HepG2 (cell line): ENCODE data around the gene ANO9. TPM values are rescaled to one million over a fixed set of nuclear protein-coding genes. Genes with fewer than 3 reads are reported as not detected.

ENCODE experiments used
- ATAC-seq: fragments of 200-7000 bp; cut with Tn5 transposase; 3 replicates; pipeline ENCODE4 v1.9.1; 2020; ENCODE audit warnings: mild to moderate bottlenecking, moderate library complexity
- BruUV-seq: library from RNA; stranded (reverse); fragments of 400-500 nt; replicated peaks from 2 replicates; lab custom pipeline; 2021; lab: Mats Ljungman, UMichigan
- CTCF ChIA-PET: fragments of 300-600 bp; formaldehyde crosslinking; extraction: SDS; loops from one replicate; lab custom pipeline; 2021; ENCODE audit warnings: low total read pairs, inconsistent platforms, low intra/inter-chr PET ratio; lab: Yijun Ruan, JAX
- POLR2A ChIA-PET: fragments of 350-600 bp; sonication (Branson Sonifier 250); formaldehyde crosslinking; loops from one replicate; lab custom pipeline; 2020; ENCODE audit warnings: antibody characterized with exemption, inconsistent platforms; lab: Yijun Ruan, JAX
- DNase-seq: peaks from one replicate; pipeline ENCODE4 v3.0.0-alpha.2; 2015; ENCODE audit warnings: low spot score
- FAIRE-seq: peaks from 3 replicates; lab custom pipeline; 2011; peaks lifted over from hg19 to GRCh38; lab: Jason Lieb, UNC
- H2AFZ ChIP-seq: one replicate; pipeline ENCODE4 v1.6.1; 2011; ENCODE audit warnings: low read length, inconsistent platforms
- H3K27ac ChIP-seq: fragments of 300-600 bp; 3 replicates; pipeline ENCODE4 v1.8.0; 2011; ENCODE audit warnings: mixed run types, mild to moderate bottlenecking, mixed read lengths, low read length, inconsistent platforms; ENCODE audit not compliant: insufficient read depth; ENCODE audit errors: extremely low read length
- H3K27me3 ChIP-seq, 2 experiments: fragments of 200-600 bp in 1 of 2; 2 replicates in 1 of 2; 3 replicates in 1 of 2; pipeline versions ENCODE4 v1.6.0 to v1.8.0; 2011; ENCODE audit warnings: low read length in 2 of 2, mild to moderate bottlenecking in 2 of 2, moderate library complexity in 2 of 2, inconsistent platforms in 1 of 2; ENCODE audit not compliant: insufficient read depth in 2 of 2, control insufficient read depth in 1 of 2
- H3K36me3 ChIP-seq, 2 experiments: fragments of 200-600 bp in 1 of 2; replicated peaks in 1 of 2; 2 replicates in 1 of 2; 3 replicates in 1 of 2; pipeline versions ENCODE4 v1.5.1 to v1.8.0; 2011; ENCODE audit warnings: low read length in 2 of 2, inconsistent platforms in 1 of 2; ENCODE audit not compliant: insufficient read depth in 2 of 2, control insufficient read depth in 1 of 2
- H3K4me1 ChIP-seq: 2 replicates; pipeline ENCODE4 v1.5.1; 2012; ENCODE audit warnings: low read length, inconsistent platforms; ENCODE audit not compliant: insufficient read depth
- H3K4me2 ChIP-seq: 2 replicates; pipeline ENCODE4 v1.6.0; 2011; ENCODE audit warnings: low read depth, low read length, inconsistent platforms
- H3K4me3 ChIP-seq, 3 experiments: fragments of 200-600 bp in 1 of 3; sonication (generic), shearing (Covaris generic) in 1 of 3; replicated peaks in 1 of 3; 2 replicates each; pipeline ENCODE4 v1.5.1; 2011 to 2016; ENCODE audit warnings: low read length in 3 of 3, inconsistent platforms in 2 of 3, low read depth in 2 of 3, mild to moderate bottlenecking in 2 of 3, control low read depth in 1 of 3, mixed read lengths in 1 of 3; ENCODE audit not compliant: insufficient read depth in 1 of 3
- H3K79me2 ChIP-seq: one replicate; pipeline ENCODE4 v1.6.1; 2011; ENCODE audit warnings: low read length, inconsistent platforms; ENCODE audit not compliant: insufficient read depth
- H3K9ac ChIP-seq: 2 replicates; pipeline ENCODE4 v1.6.0; 2011; ENCODE audit warnings: mild to moderate bottlenecking, low read depth, low read length, inconsistent platforms; ENCODE audit not compliant: insufficient read depth
- H3K9me3 ChIP-seq: 2 replicates; pipeline ENCODE4 v1.5.1; 2012; ENCODE audit warnings: mild to moderate bottlenecking, low read length
- H4K20me1 ChIP-seq: 2 replicates; pipeline ENCODE4 v1.6.0; 2011; ENCODE audit warnings: inconsistent platforms, mild to moderate bottlenecking, low read length, moderate library complexity; ENCODE audit not compliant: insufficient read depth
- CSRNP2 ChIP-seq: sonication (generic); formaldehyde crosslinking; conservative IDR thresholded peaks from 2 replicates; pipeline ENCODE4 v1.8.0; 2022; ENCODE audit warnings: low read depth, missing genetic modification reagents
- HIC2 ChIP-seq: sonication (generic); formaldehyde crosslinking; IDR thresholded peaks from 2 replicates; pipeline ENCODE4 v1.9.0; 2022; ENCODE audit warnings: low read depth, missing genetic modification reagents
- IRF9 ChIP-seq: sonication (generic); formaldehyde crosslinking; IDR thresholded peaks from 2 replicates; pipeline ENCODE4 v1.8.0; 2022; ENCODE audit warnings: missing genetic modification reagents, mild to moderate bottlenecking, borderline replicate concordance
- NONO ChIP-seq, 2 experiments: fragments of 450-650 bp in 1 of 2; sonication (generic) in 1 of 2; formaldehyde crosslinking in 1 of 2; IDR thresholded peaks in 1 of 2; conservative IDR thresholded peaks in 1 of 2; 2 replicates each; pipeline versions ENCODE4 v1.6.1 to v1.8.0; 2017 to 2022; ENCODE audit warnings: mild to moderate bottlenecking in 1 of 2, missing genetic modification reagents in 1 of 2, moderate library complexity in 1 of 2
- ZNF34 ChIP-seq: sonication (generic); formaldehyde crosslinking; IDR thresholded peaks from 2 replicates; pipeline ENCODE4 v1.4.0; 2020; ENCODE audit warnings: mild to moderate bottlenecking, missing genetic modification reagents, borderline replicate concordance
- ZNF451 ChIP-seq: sonication (generic); formaldehyde crosslinking; IDR thresholded peaks from 2 replicates; pipeline ENCODE4 v1.5.0; 2020; ENCODE audit warnings: mild to moderate bottlenecking, missing genetic modification reagents
- ZNF552 ChIP-seq: sonication (generic); formaldehyde crosslinking; IDR thresholded peaks from 2 replicates; pipeline ENCODE4 v1.9.0; 2022; ENCODE audit warnings: missing genetic modification reagents, mild to moderate bottlenecking, borderline replicate concordance
- ZNF687 ChIP-seq: sonication (generic); formaldehyde crosslinking; IDR thresholded peaks from 2 replicates; pipeline ENCODE4 v1.5.1; 2020; ENCODE audit warnings: mild to moderate bottlenecking, missing genetic modification reagents, moderate library complexity
- WGBS: methylation state at CpG from one replicate; pipeline ENCODE4 v1.1.6; 2017; ENCODE audit warnings: low lambda C conversion rate; 5-methylcytosine and 5-hydroxymethylcytosine counted together
- in situ Hi-C: cut with HindIII; loops from 2 replicates; pipeline ENCODE4 v1.10.0; 2017; ENCODE audit warnings: low pct_unique_long_range_greater_than_20kb; ENCODE audit not compliant: extremely low pct_ligation_motif_present
- intact Hi-C: fragments of 100-400 bp; cut with micrococcal nuclease; formaldehyde crosslinking; loops from one replicate; pipeline ENCODE4 v1.10.0; 2022; ENCODE audit not compliant: unreplicated experiment
- polyA plus RNA-seq, 8 experiments: library from polyadenylated mRNA; depleted of rRNA in 3 of 8; stranded (reverse) in 7 of 8; unstranded in 1 of 8; fragments of >200 nt; fragmentation: Illumina TruSeq in 4 of 8; extraction: Trizol in 4 of 8; gene quantifications; 2 replicates each; pipeline versions ENCODE4 v1.2.1 to v1.2.3, GENCODE V29; 2011 to 2016; ENCODE audit warnings: low read depth in 4 of 8, missing spikeins in 1 of 8, mixed read lengths in 1 of 8; ENCODE audit not compliant: insufficient read depth in 1 of 8
- total RNA-seq, 5 experiments: library from RNA; depleted of rRNA; stranded (reverse); fragments of >200 nt; fragmentation: Illumina TruSeq; extraction: Trizol; gene quantifications; 2 replicates each; pipeline ENCODE4 v1.2.3, GENCODE V29; 2016; ENCODE audit warnings: low read depth in 1 of 5

The ANO9 gene
- total and polyA plus RNA-seq, 2 of the 13 experiments (the other 11 are each of a cell fraction or from before 2014, with no cell fraction given), result 8.9 to 14.3 TPM

DNA sequence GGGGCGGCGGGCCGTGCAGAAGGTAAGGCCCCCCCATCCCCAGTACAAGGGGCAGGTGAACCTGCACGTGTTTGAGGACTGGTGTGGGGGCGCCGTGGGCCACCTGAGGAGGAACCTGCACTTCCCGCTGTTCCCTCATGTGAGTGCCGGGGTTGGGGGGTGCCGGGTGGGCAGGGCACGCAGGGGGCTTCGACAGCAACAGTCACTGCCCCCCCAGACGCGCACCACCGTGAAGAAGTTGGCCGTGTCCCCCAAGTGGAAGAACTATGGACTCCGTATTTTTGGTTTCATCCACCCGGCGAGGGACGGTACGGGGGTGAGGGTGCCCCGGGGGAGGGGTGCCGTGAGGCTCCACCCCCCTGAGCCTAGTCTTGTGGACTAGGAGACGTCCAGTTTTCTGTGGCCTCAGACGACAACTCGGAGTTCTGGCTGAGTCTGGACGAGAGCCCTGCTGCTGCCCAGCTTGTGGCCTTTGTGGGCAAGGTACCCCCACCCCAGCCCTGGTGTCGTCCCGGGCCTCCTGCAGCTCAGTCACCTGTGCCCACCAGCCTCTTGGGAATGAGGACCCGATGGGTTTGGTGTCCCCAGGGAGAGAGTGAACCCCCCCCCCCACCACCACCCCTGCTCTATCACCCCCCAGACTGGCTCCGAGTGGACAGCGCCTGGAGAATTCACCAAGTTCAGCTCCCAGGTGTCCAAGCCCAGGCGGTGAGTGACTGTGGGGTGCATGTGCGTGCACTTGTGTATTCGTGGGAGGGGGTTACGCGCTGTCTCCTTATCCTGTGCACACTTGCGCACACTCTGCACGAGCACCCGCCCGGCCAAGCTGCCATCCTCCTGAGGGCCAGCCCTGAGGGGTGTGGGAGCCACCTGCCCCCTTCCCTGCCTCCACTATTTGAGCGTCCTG is 68.7 kb downstream of the ANO9 start (continued):
- TF ChIP-seq ZNF34 (CRISPR knock-in tag), result 0 out of 2 replicates have a peak, but pooled peaks have one; percentile 17

GRCh38 chr11:371716-372590 is 69.9 kb downstream of the ANO9 start:
- H2AFZ ChIP-seq, result no peak overlapping the region
- no peak overlapping the region for H3K9ac ChIP-seq
- H3K4me1 ChIP-seq, result peaks cover 56% of the 10 kb centered on the region
- DNase-seq (no peak), ATAC-seq (no peak), FAIRE-seq (no peak)
- ChIA-PET CTCF (no interaction called here), POLR2A (interaction anchor here (1.7 to 1.9 kb wide), 2 partner anchors 22 to 165 kb away, joined by 4 to 5 read pairs; partner anchors contain the start of genes BET1L, PKP3 and RIC8A)
- no peaks in the 10 kb centered on the region for H3K79me2 ChIP-seq
- H3K27ac ChIP-seq, result no peak overlapping the region
- H3K36me3 ChIP-seq, result peaks cover 0 to 11% of the 10 kb centered on the region in 2 experiments; a peak in 2 of 5 replicates
- H3K9me3 ChIP-seq, result no peaks in the 10 kb centered on the region
- BruUV-seq, result no TSS peak
- no peak overlapping the region for H3K4me2 ChIP-seq
- 0 out of 2 replicates have a peak, but pooled peaks cover 4% of the 10 kb centered on the region for H4K20me1 ChIP-seq
- in situ Hi-C loops (no loop called here), intact Hi-C loops (no loop called here)
- peak overlapping the region in 1 of 3 experiments; percentile 9; a peak in 1 of 6 replicates for H3K4me3 ChIP-seq
- H3K27me3 ChIP-seq, result peaks cover 4 to 13% of the 10 kb centered on the region in 2 experiments; a peak in 4 of 5 replicates
- WGBS, result 83% methylated on average over 16 of the region's 19 CpGs
- TF ChIP-seq ZNF687 (CRISPR knock-in tag), result peak; percentile 53
- no peak for TF ChIP-seq CSRNP2 (CRISPR knock-in tag)
- TF ChIP-seq ZNF552 (CRISPR knock-in tag), result no peak
- no peak for TF ChIP-seq IRF9 (CRISPR knock-in tag)
- no peak for TF ChIP-seq NONO (IDR thresholded peaks at IDR 0.05)
- no peak for TF ChIP-seq NONO (CRISPR knock-in tag; conservative IDR thresholded peaks at IDR 0.05)
- no peak for TF ChIP-seq ZNF451 (CRISPR knock-in tag)
- TF ChIP-seq HIC2 (CRISPR knock-in tag), result 0 out of 2 replicates have a peak, but pooled peaks have one; percentile 21
